NCI-H1694 treated with DMSO at 0.1 percent for 48 hours (cell line): ENCODE results near the gene GULP1.

Experiments used
- DNase-seq: peaks from one replicate; lab custom pipeline; 2025; lab: John Stamatoyannopoulos, UW

GULP1 gene

GRCh38 chr2:188322569-188323551 is 31.2 kb downstream of the GULP1 start:
- no peak for DNase-seq

GRCh38 chr2:188324067-188324466 is 32.4 kb downstream of the GULP1 start:
- DNase-seq = no peak

DNA sequence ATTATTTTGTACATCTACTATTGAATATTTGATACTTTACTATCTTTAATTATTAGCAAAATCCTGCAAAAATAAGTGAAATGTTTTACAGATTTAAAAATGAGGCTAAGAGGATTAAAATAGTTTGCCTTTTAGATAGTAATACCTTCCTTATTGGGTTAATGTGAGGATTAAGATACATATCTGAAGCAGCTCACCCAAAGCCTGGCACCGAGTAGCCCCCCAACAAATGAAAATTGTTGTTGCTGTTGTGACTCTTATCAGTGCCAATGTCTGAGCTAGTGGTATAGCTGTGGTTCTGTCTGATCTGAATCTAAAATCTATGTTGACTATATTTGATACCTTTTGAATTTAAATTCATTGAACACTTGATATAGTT is 34.6 kb downstream of the GULP1 start:
- DNase-seq = no peak

DNA sequence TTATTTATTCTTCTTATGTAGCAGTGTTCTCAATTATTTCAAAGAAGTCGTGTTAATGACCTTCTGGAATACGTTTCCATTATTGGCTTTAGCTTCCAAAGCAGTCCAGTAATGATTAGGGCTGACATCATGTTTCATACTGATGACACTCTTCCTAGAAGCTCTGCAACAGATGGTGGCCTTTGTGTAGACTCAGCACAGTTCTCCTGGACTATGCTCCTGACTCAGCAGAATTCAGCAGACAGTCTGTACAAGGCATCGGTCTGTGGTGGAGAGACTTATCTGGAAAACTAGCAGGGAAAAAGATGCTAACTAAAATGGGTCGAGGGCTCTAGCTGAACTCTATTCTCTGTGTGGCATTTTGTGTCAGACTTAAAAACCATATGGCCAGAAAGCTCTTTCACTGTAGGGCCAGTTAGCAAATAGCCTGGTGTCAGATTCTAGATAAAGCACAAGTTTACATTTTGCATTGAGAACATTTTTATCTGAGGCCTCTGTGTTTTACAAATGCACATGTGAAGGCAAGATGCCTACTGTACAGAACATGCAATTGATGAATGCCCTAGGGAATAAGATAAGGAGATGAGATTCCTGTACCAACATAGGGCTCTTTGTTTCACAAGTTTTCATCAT is 35.1 kb downstream of the GULP1 start:
- DNase-seq = no peak

GRCh38 chr2:188327518-188328213 is 36.0 kb downstream of the GULP1 start:
- DNase-seq = no peak

- DNase-seq = no peak
Measured at GRCh38 chr2:188328419-188328818, 36.7 kb downstream of the GULP1 start.

- no peak for DNase-seq
Measured at GRCh38 chr2:188330316-188331053, 38.8 kb downstream of the GULP1 start.

DNA sequence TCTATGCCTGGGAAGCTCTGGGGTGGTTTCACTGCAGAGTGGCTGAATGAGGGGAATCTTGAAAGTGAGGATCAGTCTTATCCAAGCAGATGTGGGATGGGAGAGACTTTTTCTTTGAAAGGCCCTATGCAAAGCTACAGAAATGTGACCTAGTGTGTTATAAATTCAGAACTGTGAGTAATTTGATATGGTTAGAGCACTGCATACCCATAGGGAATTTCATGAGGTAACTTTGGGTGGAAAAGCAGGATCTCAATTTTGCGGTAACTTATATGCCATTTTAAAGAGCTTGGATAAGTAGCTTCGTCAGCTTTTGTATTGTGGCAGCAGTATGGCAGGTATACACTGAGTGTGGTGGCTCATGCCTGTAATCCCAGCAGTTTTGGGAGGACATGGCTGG is 40.9 kb downstream of the GULP1 start:
- DNase-seq = no peak

- no peak for DNase-seq
Measured at GRCh38 chr2:188333751-188334524, 42.3 kb downstream of the GULP1 start.

GRCh38 chr2:188338463-188338862 is 46.8 kb downstream of the GULP1 start:
- DNase-seq = no peak

- DNase-seq = no peak
Measured at GRCh38 chr2:188340257-188340656, 48.6 kb downstream of the GULP1 start.

DNA sequence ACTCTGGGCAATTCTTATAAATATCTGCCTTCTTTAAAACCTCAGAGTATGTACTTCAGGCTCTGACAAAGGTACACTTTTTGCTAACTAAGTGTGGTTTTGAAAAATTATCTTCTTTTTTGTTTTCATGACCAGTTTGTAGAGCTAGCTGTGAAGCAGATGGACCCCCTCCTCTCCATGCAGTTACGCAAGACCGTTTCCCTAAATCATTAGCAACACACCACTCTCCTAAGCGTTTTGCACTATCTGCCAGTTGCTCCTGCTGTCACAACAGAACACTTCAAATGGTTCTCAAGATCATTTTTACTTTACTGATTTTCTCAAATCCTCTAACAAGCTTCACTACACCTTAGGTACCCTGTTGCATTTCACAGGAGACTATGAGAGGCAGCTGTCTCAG is 53.3 kb downstream of the GULP1 start:
- DNase-seq = no peak

- no peak for DNase-seq
Measured at GRCh38 chr2:188345426-188345825, 53.8 kb downstream of the GULP1 start.

DNA sequence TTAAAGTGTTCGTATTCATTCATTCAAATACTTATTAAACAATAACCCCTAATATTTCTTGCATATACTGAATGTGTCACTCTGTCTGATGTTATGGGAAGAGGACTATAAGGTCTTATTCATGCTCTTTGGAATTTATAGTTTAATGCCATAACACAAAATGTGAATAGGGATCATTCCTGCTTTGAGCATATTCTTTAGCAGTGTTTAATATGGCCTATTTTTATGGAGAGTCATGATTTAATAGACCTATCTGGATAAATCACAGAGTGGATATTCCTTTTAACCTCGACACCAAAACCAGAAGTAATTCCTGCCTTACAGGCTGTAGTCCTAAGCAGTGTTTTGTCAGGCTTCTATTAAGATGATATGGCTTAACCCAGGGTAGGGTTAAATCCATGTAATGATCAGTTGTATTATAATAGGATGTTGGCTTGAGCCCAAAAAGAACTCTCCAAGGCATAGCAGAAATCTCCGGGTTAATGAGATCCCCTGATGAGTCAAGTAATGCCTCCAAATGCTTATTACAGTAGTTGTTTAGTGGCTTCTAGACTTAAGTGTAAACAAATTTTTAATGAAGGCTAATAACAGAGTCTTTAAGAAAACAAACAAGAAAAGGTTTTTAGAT is 54.3 kb downstream of the GULP1 start:
- no peak for DNase-seq

DNA sequence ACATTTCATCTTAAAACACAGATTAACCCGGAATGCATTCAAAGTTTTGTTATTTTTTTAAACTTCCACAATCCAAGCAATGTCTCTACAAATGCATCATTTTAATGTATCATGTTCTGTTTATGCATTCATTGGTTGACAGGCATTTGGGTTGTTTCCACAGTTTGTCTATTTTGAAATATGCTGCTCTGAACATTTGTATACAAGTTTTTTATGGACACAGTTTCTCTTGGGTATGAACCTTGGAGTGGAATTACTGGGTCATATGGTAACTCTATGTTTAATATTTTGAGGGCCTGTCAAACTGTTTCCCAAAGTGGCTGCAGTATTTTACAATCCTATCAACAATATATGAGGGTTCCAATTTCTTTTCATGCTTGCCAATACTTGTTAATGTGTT is 57.3 kb downstream of the GULP1 start:
- no peak for DNase-seq

DNA sequence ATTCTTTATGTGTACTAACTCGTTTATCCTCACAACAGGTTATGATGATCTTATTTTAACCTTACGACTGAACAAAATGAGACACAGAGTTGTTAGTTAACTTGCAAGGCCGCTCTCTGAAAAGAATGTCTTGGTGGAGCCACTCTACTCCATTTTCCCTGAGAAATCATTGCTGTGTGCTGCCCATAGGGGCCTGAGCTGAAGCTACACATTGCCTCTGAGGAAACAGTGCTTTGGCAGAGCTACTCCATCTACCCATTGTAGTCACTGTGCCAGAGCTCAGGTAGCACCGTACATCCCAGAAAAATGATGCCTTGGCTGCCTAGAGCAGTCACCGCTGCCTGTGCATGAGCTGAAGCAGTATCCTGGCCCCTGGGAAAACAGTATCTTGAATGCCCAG is 61.6 kb downstream of the GULP1 start:
- no peak for DNase-seq

DNA sequence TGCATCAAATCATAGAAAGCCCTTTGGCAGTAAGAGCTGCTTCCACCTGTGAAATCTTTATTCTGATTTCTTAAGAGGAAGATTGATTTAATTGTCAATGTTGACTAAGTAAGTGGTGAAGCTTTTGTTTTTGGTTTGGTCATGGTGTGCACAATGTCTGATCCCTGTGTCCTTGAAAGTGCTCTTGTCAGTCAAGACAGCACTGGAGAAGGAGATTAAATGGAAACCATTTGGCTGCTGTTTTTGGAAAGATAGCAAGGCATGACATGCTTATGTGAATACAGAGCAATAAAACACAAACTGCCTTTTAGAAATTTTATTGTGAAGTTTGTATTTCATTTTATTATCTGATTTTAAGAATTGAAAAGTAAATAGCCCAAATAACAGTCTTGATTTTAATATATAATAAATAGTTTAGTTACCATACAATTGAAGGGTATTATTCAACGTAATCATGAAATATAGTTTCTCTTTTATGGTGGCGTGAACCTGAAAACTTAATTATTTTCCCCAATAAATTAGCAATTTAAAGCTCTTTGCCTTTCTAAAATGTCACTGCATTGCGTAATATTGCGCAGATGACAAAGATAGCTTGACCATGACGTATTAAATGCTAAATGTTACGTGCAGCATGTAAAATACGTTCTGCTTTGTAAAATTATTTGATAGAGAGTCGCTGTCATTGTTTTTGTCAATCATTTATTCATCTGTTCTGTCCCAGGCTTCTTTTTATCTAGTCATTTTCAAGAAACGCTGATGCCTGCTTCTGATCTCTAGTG is 69.0 kb downstream of the GULP1 start:
- no peak for DNase-seq

DNA sequence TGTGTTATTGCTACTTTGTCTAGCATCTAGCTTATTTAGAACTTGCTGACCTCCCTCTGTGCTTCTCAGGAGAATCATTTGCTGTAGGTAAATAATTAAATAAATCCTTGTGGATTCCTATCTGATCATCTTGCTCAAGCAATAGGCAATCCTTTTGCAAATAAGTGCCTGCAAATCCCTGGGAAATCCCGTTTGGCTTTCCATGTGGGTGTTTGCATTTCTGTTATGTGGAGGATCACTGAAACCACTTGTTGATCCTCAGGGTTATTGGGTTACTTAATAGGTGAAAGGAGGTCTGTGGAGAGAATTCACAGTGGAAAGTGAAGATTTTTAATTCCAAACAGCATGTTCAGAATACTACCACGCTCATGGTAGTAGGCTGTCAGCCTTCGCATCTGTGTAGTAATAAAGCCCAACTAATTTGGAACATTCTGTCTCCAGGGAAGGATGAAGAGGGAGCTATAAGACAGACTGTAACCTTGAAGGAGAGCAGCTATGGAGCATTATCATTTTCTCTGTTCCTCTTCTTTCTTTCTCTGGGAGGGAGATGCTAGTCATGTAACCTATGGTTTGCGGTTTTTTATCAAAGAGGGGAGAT is 72.5 kb downstream of the GULP1 start:
- DNase-seq = no peak

- no peak for DNase-seq
Measured at GRCh38 chr2:188365058-188365641, 73.5 kb downstream of the GULP1 start.
